ENCODE data around the gene OR6X1.

DNA sequence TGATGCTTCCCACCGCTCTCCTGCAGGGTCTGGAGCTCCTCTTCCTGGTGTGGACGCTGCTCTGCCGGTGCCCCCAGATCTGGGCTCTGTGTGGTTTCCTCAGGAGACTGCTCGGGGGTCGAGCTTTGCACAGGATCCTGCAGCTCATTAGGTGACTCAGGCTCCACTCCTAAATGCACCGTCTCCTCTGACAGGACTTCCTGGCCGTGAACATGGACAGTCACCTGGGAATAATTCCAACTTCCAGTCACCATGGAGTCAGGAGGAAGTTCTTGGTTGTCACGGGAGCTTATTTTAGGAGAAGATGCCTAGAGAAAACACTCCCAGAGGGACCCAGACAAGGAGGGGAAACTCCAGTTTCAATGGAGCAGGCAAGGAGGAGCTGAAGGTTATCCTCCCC lies 24.7 kb downstream of the OR6X1 start:
- TF ChIP-seq CTCF (IDR thresholded peaks at IDR 0.05) (no peak), TCF7L2 (IDR thresholded peaks at IDR 0.05; ENCODE audit: low read depth, low read length) (no peak)

All from Panc1 (cell line).